Stimulated activated CD8-positive, alpha-beta memory T cell treated with anti-CD3 and anti-CD28 coated beads, Interleukin-7, amount 100 ng/mL, for 48 hours (primary cell): ENCODE data around the gene SYT7.
"Not testable (repeated sequence)": the region's sequence is repeated elsewhere in the genome, so short reads cannot be mapped to it uniquely, and the experiment has no call there.

Experiments used
- DNase-seq, 2 donors: peaks; one replicate each; pipeline ENCODE4 v3.0.0-alpha.2; 2020; ENCODE audit warnings: low read depth in 1 of 2; ENCODE audit errors: extremely low read depth in 1 of 2

SYT7 gene, protein sequence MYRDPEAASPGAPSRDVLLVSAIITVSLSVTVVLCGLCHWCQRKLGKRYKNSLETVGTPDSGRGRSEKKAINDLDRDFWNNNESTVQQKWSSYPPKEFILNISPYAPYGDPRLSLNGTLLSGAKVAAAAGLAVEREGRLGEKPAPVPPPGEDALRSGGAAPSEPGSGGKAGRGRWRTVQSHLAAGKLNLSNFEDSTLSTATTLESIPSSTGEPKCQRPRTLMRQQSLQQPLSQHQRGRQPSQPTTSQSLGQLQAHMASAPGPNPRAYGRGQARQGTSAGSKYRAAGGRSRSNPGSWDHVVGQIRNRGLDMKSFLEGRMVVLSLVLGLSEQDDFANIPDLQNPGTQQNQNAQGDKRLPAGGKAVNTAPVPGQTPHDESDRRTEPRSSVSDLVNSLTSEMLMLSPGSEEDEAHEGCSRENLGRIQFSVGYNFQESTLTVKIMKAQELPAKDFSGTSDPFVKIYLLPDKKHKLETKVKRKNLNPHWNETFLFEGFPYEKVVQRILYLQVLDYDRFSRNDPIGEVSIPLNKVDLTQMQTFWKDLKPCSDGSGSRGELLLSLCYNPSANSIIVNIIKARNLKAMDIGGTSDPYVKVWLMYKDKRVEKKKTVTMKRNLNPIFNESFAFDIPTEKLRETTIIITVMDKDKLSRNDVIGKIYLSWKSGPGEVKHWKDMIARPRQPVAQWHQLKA

GRCh38 chr11:61581030-61581928 is at the start of gene SYT7:
Gene SYT7 (minus strand): TSS chr11:61581076. CDS start chr11:61580820, 256 bp downstream.
- peak; percentile 85 to 88 for DNase-seq

DNA sequence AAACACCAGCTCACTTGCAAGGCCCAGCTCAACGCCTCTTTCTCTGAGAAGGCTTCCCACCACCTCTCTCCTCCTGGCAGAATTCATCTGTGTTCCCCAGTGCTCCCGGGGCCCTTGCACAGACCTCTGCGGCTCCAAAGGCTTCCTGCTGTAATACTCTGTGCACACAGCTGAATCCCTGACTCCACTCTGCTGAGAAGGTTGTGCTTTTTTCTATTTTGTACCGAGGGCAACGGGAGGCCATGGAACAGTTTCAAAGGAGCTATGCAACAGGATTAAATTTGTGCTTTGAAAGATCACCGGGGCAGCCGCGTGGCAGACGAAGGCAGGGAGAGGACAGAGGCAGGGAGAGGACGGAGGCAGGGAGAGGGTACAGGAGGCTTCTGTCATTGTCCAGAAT is 49.2 kb upstream of the SYT7 start:
- no peak for DNase-seq

- DNase-seq, result no peak
Observed at GRCh38 chr11:61629082-61629833, 48.4 kb upstream of the SYT7 start.

DNA sequence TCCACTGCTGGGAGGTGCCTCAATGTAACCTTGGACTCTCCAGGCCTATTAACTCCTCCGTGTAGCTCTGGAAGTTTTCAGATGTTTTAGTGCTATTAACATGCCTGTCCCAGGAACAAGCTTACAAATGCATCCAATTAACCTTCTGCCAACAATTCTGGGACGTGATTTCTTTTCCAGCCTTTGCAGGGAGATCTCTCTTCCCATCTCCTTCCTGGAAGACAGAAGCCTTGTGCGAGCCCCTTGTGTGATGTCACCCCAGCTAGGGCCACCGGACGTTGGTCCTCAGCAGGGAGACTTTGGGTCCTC is 47.7 kb upstream of the SYT7 start:
- DNase-seq, result no peak

DNA sequence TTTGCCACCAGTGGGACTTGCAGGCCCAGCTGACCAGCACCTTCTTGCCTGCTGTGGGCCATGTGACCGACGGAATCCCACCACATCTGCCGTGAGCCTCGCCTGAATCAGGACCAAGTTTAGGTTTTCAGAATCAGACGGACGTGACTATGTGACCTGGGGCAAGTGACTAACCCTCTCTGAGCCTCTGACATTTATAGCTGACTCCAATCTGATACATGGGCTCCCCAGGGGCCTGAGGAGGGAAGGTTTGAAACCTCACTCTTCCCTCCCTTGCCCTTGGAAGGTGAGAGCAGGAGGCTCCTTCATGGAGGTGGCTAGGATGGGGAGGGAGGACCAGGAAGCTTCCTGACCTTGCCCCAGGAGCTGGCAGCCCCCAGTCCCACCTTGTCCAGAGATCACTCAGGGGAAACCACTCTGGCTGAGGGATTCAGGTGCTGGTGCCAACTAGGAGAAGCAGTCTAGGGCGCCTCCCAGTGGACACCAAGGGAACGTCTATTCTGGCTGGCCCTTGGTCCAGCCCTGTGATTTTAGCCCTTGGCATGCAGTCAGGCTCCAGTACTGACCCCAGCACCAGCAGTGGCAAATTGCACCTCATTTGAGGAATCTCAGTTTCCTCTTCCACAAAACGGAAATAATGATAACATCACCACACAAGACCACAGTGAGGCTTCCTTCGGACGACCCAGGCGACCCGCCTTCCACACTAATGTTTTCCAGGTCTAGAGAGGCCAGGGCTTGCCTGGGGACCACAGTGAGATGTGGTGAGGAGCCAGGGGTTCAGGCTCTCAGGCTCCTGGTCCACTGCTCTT is 47.2 kb upstream of the SYT7 start:
- peak in 1 of 2 donors; percentile 6 for DNase-seq

- no peak for DNase-seq
Observed at GRCh38 chr11:61626580-61627380, 45.9 kb upstream of the SYT7 start.

GRCh38 chr11:61625525-61625924 is 44.6 kb upstream of the SYT7 start:
- DNase-seq, result no peak

- DNase-seq, result no peak
Observed at GRCh38 chr11:61621917-61622585, 41.2 kb upstream of the SYT7 start.

DNA sequence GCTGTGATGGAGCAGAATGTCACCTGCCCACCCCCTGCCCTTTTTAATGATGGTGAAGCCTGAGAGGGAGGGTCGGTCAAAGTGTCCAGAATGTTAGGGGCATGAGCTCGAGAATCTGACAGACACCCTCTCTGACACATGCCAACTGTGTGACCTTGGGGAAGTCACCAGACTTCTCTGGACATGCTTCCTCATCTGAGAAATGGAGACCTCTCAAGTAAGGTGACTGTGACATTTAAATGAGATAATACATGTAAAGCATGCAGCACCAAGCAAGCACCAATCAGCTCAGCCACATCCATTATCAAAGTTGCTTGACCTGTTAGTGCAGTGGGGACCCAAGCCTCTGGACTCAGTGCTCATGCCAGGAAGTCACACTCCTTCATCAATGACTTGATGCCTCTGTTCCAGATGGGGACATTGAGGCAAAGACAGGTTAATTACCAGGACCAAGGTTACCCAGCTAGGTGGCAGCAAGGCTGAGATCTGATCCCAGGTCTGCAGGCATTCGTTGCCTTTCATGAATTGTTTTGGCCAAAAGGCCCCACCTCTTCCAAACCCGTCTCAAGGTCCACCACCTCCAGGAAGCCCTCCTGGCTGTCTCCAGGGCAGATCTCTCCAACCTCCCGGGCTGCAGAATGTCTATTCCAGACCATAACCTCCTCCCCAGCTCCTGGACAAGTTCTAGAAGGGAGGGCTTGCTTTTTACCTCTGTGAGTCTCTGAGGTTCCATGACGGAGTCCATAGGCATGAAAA is 38.8 kb upstream of the SYT7 start:
- no peak for DNase-seq

- no peak for DNase-seq
Observed at GRCh38 chr11:61618978-61619377, 38.1 kb upstream of the SYT7 start.

DNA sequence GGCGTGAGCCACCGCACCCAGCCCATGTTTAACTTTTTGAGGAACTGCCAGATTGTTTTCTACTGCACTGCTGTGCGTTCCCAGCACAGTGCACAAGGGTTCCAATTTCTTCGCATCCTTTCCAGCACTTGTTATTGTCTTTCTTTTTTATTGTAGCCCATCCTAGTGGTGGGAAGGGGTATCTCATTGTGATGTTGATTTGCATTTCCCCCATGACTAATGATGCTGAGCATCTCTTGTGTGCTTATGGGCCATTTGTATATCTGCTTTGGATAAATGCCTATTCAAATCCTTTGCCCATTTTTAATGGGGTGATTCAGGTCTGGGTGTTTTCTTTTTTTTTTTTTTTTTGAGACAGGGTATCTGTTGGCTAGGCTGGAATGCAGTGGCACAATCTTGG is 36.6 kb upstream of the SYT7 start:
- no peak for DNase-seq

- DNase-seq, result no peak
Observed at GRCh38 chr11:61616434-61616833, 35.6 kb upstream of the SYT7 start.

GRCh38 chr11:61614782-61615181 is 33.9 kb upstream of the SYT7 start:
- not testable (repeated sequence) for DNase-seq

GRCh38 chr11:61613870-61614269 is 33.0 kb upstream of the SYT7 start:
- no peak for DNase-seq

DNA sequence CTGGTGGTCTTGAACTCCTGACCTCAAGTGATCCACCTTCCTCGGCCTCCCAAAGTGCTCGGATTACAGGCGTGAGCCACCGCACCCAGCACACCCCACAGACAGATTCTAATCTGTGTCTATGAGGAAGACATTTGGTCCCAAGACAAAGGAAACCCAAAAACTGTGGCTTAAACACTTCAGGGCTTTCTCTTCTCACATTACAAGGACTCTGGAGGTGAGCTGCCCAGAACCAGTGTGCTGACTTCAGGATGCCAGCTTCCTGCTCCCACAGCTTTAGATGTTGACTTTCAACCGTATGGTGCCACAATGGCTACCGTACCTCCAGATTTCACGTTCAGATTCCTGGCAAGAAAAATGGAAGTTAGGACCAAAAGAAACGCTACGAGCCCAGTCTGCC is 32.2 kb upstream of the SYT7 start:
- DNase-seq, result no peak

DNA sequence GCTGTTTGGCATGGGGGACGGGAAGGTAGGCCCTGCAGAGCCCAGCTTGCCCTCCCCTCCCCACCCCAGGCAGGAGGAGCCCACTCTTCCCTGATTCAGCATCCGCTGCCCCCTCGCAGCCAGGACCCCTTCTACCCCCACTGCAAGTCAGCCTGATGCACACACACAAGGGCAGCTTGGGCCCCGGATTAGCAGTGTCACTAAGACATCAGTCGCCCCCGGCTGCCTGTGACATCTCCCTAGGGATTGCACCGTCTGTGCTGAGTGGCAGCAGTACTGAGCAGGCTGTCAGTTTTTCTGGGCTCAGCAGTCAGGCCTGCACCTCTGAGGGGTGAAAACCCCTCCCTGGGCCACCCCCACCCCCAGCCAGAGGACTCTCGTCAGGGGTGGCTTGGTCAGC is 30.4 kb upstream of the SYT7 start:
- DNase-seq, result no peak

DNA sequence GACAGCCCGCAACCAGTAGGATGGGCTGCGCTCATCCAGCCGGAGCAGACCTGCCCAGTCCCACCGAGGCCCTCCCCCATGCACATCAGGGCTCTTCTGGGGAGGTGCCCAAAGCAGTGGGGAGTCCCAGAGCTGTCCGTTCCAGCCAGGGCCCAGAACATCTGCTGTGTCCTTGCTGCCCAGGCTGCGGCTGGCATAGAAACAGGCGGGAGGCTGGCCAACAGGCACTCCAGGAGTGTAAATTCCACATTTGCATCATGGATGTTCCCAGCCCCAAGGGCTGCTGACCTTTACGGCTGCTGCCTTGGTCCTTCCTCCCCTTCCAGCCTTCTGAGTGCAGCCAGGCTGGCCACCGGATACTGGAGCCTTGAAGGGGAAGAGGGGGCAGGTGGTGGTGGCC is 30.0 kb upstream of the SYT7 start:
- DNase-seq, result no peak

DNA sequence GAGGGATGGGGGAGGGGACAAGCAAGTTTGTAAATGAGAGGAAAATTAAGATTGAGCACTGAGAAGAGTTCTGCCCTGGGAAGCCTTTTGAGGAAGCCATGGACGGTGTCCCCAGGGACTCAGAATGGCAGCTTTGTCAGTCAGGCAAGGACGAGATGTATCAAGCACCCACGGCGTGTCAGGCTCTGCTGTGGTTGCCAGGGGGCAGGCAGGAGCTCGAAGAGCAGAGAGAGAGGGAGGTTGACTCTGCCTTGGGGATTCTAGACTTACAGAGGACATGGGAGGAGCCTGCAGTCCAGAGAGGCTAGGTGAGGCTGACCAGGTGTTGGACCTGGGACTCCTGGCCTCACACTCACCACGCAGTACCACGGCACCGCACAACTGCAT is 29.1 kb upstream of the SYT7 start:
- no peak for DNase-seq
